ENCODE measurements around the gene KIAA0930.

- TF ChIP-seq CTCF (IDR thresholded peaks at IDR 0.05), result no peak
- no peak for TF ChIP-seq POLR2A (IDR thresholded peaks at IDR 0.05)
These were observed 4.8 kb downstream of the KIAA0930 start for GRCh38 chr22:45235851-45236342.

Measured in uterus (tissue), 2 donors.